RWPE2 (cell line): ENCODE data around the gene KRTAP10-5.

Source experiments
- ATAC-seq: fragments of 200-7000 bp; cut with Tn5 transposase; 3 replicates; pipeline ENCODE4 v1.9.1; 2021; ENCODE audit warnings: low read depth
- DNase-seq: peaks from one replicate; pipeline ENCODE4 v3.0.0-alpha.2; 2020; ENCODE audit warnings: low spot score
- H3K27ac ChIP-seq: fragments of 450-650 bp; 2 replicates; pipeline ENCODE4 v1.5.1; 2017; ENCODE audit warnings: mild to moderate bottlenecking; ENCODE audit not compliant: poor library complexity, severe bottlenecking
- H3K27me3 ChIP-seq: fragments of 250-450 bp; sonication (Bioruptor Pico); 2 replicates; pipeline ENCODE4 v1.5.1; 2021; ENCODE audit warnings: mild to moderate bottlenecking, moderate library complexity; ENCODE audit not compliant: insufficient read depth, poor library complexity, severe bottlenecking
- H3K36me3 ChIP-seq: fragments of 250-450 bp; sonication (Bioruptor Pico); 2 replicates; pipeline ENCODE4 v1.5.1; 2020; ENCODE audit warnings: low read depth, mild to moderate bottlenecking, moderate library complexity
- H3K4me1 ChIP-seq: fragments of 250-450 bp; sonication (Bioruptor Pico); 2 replicates; pipeline ENCODE4 v1.5.1; 2021; ENCODE audit warnings: mild to moderate bottlenecking, moderate library complexity; ENCODE audit not compliant: insufficient read depth, poor library complexity, severe bottlenecking
- H3K4me3 ChIP-seq: fragments of 250-450 bp; sonication (Bioruptor Pico); 2 replicates; pipeline ENCODE4 v1.5.1; 2021; ENCODE audit warnings: mild to moderate bottlenecking, moderate library complexity; ENCODE audit not compliant: severe bottlenecking
- H3K9me3 ChIP-seq: fragments of 250-450 bp; sonication (Bioruptor Pico); 2 replicates; pipeline ENCODE4 v1.5.1; 2021; ENCODE audit warnings: mild to moderate bottlenecking, moderate library complexity; ENCODE audit not compliant: severe bottlenecking
- TF ChIP-seq, protein P1 (sequence below): fragments of 450-650 bp; IDR thresholded peaks from one replicate; pipeline ENCODE4 v1.5.1; 2017; ENCODE audit warnings: mild to moderate bottlenecking, moderate library complexity; ENCODE audit not compliant: poor library complexity, severe bottlenecking

The KRTAP10-5 gene

DNA sequence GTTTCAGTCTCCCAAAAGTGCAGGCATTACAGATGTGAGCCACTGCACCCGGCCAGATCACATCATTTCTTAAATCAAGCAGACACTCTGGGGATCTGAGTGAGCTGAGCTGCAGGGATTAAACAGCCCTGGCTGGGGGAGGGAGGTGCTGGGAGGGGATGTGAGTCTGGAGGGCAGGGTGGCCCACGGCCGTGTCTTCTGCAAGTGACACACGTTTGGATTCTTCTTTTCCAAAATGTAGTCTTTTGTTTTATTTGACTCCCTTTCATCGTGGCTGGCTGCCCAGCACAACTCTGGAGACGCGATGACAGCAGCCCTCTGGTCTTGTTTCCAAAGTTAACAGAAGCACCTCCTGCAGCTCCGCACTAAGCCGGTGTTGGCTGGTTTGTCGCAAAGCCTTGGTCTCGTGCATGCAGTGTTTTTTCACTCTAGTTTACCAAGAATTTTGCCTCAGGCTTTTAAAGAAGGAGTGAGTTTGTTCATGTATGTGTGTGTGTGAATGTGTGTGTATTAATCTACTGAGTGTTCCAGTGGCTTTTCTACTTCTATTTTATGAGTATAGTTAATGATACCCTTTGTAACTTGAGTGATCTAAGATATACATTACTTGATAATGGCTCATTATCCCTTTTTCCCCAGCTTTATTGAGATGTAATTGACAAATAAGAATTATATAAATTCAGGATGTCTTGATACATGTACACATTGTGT, 2.8 kb upstream of the KRTAP10-5 start:
- no peaks in the 10 kb centered on the region for H3K36me3 ChIP-seq
- H3K4me3 ChIP-seq: no peak overlapping the region
- DNase-seq (no peak), ATAC-seq (no peak)
- peaks cover 11% of the 10 kb centered on the region for H3K27me3 ChIP-seq
- H3K9me3 ChIP-seq: peaks cover 10% of the 10 kb centered on the region
- H3K4me1 ChIP-seq: no peaks in the 10 kb centered on the region
- H3K27ac ChIP-seq: no peak overlapping the region
- TF ChIP-seq, protein P1, sequence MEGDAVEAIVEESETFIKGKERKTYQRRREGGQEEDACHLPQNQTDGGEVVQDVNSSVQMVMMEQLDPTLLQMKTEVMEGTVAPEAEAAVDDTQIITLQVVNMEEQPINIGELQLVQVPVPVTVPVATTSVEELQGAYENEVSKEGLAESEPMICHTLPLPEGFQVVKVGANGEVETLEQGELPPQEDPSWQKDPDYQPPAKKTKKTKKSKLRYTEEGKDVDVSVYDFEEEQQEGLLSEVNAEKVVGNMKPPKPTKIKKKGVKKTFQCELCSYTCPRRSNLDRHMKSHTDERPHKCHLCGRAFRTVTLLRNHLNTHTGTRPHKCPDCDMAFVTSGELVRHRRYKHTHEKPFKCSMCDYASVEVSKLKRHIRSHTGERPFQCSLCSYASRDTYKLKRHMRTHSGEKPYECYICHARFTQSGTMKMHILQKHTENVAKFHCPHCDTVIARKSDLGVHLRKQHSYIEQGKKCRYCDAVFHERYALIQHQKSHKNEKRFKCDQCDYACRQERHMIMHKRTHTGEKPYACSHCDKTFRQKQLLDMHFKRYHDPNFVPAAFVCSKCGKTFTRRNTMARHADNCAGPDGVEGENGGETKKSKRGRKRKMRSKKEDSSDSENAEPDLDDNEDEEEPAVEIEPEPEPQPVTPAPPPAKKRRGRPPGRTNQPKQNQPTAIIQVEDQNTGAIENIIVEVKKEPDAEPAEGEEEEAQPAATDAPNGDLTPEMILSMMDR: no peak

DNA sequence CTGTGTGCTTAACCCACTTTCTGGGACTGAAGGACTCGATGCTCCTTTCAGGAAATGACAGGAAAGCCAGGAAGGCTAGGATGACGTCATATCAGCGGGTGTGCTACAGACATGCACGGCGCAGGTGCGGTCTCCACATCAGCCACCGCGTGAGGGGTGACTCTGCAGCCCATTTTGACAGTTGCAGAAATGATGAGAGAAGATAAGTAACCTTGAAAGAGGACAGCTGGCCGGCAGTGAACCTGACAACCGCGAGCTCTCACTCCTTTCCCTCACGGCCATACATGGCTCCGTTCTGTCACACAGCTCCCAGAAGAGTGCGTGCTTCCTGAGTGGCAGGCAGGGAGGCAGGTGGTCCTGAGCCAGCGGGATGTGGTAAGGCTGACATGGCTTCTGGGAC, 1.7 kb upstream of the KRTAP10-5 start:
- Histone ChIP-seq H3K36me3 (no peaks in the 10 kb centered on the region), H3K4me3 (no peak overlapping the region), H3K4me1 (no peaks in the 10 kb centered on the region), H3K9me3 (peaks cover 10% of the 10 kb centered on the region), H3K27me3 (peaks cover 11% of the 10 kb centered on the region), H3K27ac (no peak overlapping the region)
- DNase-seq (no peak), ATAC-seq (no peak)
- TF ChIP-seq, protein P1: no peak

DNA sequence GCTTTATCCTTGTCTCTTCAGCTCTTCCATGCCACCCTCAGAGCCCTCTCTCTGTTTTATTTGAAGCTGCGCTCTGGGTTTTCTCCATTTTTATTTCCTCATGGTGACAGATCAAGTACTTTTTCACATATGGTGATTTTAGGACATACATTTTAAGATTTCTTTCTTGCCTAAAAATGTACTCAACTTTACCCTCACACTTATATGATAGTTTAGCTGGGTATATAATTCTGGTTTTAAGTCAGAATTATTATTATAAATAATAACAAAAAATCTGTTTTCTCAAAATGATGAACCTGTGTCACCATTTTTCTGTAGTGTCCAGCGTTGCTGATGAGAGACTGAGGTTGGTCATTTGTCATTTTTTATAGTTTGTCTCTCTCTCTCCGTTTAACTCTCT, 754 bp upstream of the KRTAP10-5 start:
- H3K36me3 ChIP-seq: no peaks in the 10 kb centered on the region
- H3K4me1 ChIP-seq: no peaks in the 10 kb centered on the region
- DNase-seq: no peak
- no peak for ATAC-seq
- H3K4me3 ChIP-seq: no peak overlapping the region
- TF ChIP-seq, protein P1: no peak
- H3K27me3 ChIP-seq: peaks cover 7% of the 10 kb centered on the region
- no peak overlapping the region for H3K27ac ChIP-seq
- peaks cover 10% of the 10 kb centered on the region for H3K9me3 ChIP-seq

DNA sequence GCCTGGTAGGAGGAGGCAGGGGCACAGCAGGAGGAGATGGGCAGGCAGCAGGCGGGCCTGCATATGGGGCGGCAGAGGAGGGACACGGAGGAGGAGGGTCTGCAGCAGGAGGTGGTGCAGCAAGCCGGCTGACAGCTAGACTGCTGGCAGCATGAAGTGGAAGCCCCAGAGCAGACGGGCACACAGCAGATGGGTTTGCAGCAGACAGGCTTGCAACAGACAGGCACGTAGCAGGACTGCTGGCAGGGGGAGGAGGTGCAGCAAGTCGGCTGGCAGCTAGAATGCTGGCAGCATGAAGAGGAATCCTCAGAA, 615 bp downstream of the KRTAP10-5 start:
- DNase-seq (no peak), ATAC-seq (no peak)
- Histone ChIP-seq H3K36me3 (no peaks in the 10 kb centered on the region), H3K27ac (no peak overlapping the region), H3K9me3 (peaks cover 10% of the 10 kb centered on the region), H3K27me3 (peaks cover under 1% of the 10 kb centered on the region), H3K4me1 (no peaks in the 10 kb centered on the region), H3K4me3 (no peak overlapping the region)
- TF ChIP-seq, protein P1: no peak

DNA sequence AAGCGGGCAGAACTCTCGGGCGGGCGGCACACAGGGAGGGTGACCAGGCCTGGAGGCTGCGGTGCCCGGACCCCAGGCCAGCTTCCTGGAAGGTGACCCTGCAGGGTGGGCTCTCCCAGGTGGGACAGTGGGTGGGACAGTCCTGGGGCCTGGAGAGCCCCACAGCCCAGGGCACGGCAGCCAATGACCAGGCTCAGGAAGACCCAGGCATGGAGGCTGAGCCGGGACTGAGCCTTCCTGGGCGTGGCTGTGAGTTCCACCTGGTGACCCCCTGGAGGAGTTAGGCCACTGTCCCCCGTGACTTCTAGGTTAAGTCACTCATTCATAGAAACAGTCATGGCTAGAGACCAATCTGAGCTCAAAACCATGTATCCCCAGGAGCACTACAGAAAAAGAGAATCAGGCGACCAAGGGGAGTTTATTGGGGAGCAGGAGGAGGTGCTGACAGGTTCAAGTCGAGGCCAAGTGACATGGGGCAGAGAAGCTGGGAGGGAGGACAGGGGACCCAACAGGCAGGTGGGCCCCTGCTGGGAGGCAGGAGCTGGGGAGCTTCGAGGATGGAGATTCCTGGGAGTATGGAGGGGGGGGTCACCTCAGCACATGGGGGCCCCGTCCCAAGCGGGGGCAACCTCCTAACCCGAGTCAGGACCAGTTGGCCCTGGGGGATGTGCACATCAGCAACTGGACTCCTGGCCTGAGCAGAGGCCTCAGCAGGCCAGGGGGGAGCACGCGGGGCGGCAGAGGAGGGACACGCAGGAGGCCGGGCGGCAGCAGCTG, 1.2 kb downstream of the KRTAP10-5 start:
- TF ChIP-seq, protein P1: no peak
- no peak overlapping the region for H3K4me3 ChIP-seq
- H3K27me3 ChIP-seq: no peaks in the 10 kb centered on the region
- no peak for DNase-seq
- no peak for ATAC-seq
- peaks cover 10% of the 10 kb centered on the region for H3K9me3 ChIP-seq
- H3K27ac ChIP-seq: no peak overlapping the region
- H3K4me1 ChIP-seq: no peaks in the 10 kb centered on the region
- no peaks in the 10 kb centered on the region for H3K36me3 ChIP-seq
